Thyroid gland (tissue), 4 donors: ENCODE data around the gene OR5AC2. TPM values are rescaled to one million over a fixed set of nuclear protein-coding genes. Genes with fewer than 3 reads are reported as not detected.
A peak's percentile ranks its signal among the peaks of the same experiment; 100 is the strongest.

Experiments used
- DNase-seq, 2 donors: peaks; one replicate each; pipeline ENCODE4 v3.0.0-alpha.2; 2019
- H3K27ac ChIP-seq, 3 donors: fragments of 200-600 bp; sonication (generic); 1 replicate in 2 of 3; 2 replicates in 1 of 3; pipeline ENCODE4 v1.5.1; 2016 to 2019; ENCODE audit warnings: mild to moderate bottlenecking in 1 of 3, moderate library complexity in 1 of 3
- H3K27me3 ChIP-seq: fragments of 200-600 bp; sonication (generic); one replicate; pipeline ENCODE4 v1.5.1; 2019
- H3K36me3 ChIP-seq, 2 donors: fragments of 200-600 bp; sonication (generic); one replicate each; pipeline ENCODE4 v1.5.1; 2016 to 2019
- H3K4me1 ChIP-seq, 2 donors: fragments of 200-600 bp; sonication (generic); one replicate each; pipeline ENCODE4 v1.5.1; 2017 to 2019
- H3K4me3 ChIP-seq, 3 donors: fragments of 200-600 bp; sonication (generic); replicated peaks in 1 of 3; 1 replicate in 2 of 3; 2 replicates in 1 of 3; pipeline ENCODE4 v1.5.1; 2016; ENCODE audit warnings: mild to moderate bottlenecking in 1 of 3
- H3K9me3 ChIP-seq: fragments of 200-600 bp; sonication (generic); one replicate; pipeline ENCODE4 v1.5.1; 2017
- CTCF ChIP-seq, 6 experiments: fragments of 200-600 bp in 3 of 6; fragments of 450-650 bp in 3 of 6; sonication (generic) in 3 of 6; IDR thresholded peaks; one replicate each; pipeline ENCODE4 v1.5.1; 2016 to 2019; ENCODE audit warnings: antibody characterized with exemption in 6 of 6, mild to moderate bottlenecking in 2 of 6, inconsistent platforms in 1 of 6, moderate library complexity in 1 of 6
- POLR2A ChIP-seq, 2 donors: fragments of 450-650 bp; IDR thresholded peaks; one replicate each; pipeline ENCODE4 v1.6.1; 2017; ENCODE audit warnings: antibody characterized with exemption in 2 of 2, mild to moderate bottlenecking in 2 of 2, moderate library complexity in 1 of 2
- WGBS, 2 donors: methylation state at CpG; one replicate each; pipeline ENCODE4 v1.1.5; 2017; 5-methylcytosine and 5-hydroxymethylcytosine counted together
- intact Hi-C: fragments of 100-400 bp; cut with DNase I; formaldehyde crosslinking; loops from one replicate; pipeline ENCODE4 v1.15.1; 2023
- total RNA-seq, 4 donors: library from RNA; depleted of rRNA; stranded (reverse); fragments of >200 nt; gene quantifications; one replicate each; pipeline ENCODE4 v1.2.3, GENCODE V29; 2016

The OR5AC2 gene
- total RNA-seq, 4 donors from 2014 or later = not detected

DNA sequence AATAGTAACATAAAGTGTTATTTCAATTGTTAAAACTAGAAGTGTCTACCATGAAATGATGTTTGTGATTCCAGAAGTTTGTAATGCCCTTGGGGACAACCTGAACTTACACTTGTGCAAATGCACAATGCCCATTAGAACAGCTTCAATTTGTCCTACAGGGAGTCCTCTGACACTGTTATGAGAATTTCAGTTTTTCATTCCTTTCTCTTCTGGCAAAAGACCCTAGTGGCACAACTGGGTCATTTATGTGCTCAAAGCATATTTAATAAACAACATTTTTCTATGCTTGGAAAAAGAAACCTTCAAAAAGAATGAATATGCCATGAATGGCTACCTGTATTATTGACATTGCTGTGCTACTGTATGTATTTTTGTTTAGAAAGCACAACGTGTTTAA lies 43.4 kb downstream of the OR5AC2 start, which contains the start of gene OR5H1:
Gene OR5H1 (plus strand): TSS at position 301 of the 400 bp plus-strand sequence. CDS start 1,977 bp downstream, outside the sequence.
- H3K36me3 ChIP-seq = no peaks in the 10 kb centered on the region
- TF ChIP-seq CTCF (IDR thresholded peaks at IDR 0.05) (no peak), POLR2A (IDR thresholded peaks at IDR 0.05) (no peak)
- H3K9me3 ChIP-seq = no peaks in the 10 kb centered on the region
- no peak within 1 kb of the TSS for H3K27ac ChIP-seq
- no peak within 1 kb of the TSS for H3K4me3 ChIP-seq
- 78 to 84% methylated on average over 1 of the region's 1 CpG for WGBS, 2 donors
- intact Hi-C loops = no loop called here
- no peaks in the 10 kb centered on the region for H3K4me1 ChIP-seq
- H3K27me3 ChIP-seq = no peaks in the 10 kb centered on the region
- DNase-seq = no peak

DNA sequence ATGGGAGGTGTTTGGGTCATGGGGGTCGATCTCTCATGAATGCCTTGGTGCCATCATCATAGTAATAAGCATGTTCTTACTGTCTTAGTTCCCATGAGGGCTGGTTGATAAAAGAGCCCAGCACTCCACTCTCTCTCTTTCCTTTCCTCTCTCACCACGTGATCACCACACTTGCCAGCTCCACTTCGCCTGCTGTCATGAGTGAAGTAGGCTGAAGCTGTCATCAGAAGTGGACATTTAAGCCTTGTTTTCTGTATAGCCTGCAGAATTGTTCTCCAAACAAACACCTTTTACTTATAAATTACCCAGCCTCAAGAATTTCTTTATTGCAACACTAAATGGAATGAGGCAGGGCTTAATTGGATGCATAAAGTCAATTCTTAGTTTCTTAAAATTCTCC lies 49.7 kb downstream of the OR5AC2 start:
- no peaks in the 10 kb centered on the region for H3K4me1 ChIP-seq
- peak; percentile 17 to 23 for DNase-seq
- 51 to 56% methylated on average over 3 of the region's 3 CpGs for WGBS, 2 donors

More for the DNA sequence above, 49.7 kb downstream of the OR5AC2 start:
- Histone ChIP-seq H3K27ac (no peak overlapping the region), H3K36me3 (no peaks in the 10 kb centered on the region), H3K4me3 (no peak overlapping the region), H3K27me3 (no peaks in the 10 kb centered on the region), H3K9me3 (no peaks in the 10 kb centered on the region)
- intact Hi-C loops = no loop called here
- TF ChIP-seq CTCF (IDR thresholded peaks at IDR 0.05) (no peak), POLR2A (IDR thresholded peaks at IDR 0.05) (no peak)

Other genes with a start within 250 kb of the OR5AC2 start
- gene RIOX2, start 114.7 kb upstream of the OR5AC2 start, total RNA-seq = 100 to 1,000 TPM in 2 of 4 donors, 10 to 100 TPM in 2; 61.6 to 109 (median 89.9) TPM
- gene GABRR3, start 51.9 kb upstream of the OR5AC2 start, total RNA-seq = under 1 TPM in 1 of 4 donors, not detected in 3; under 0.01 TPM
- not detected for gene OR5H1, start 43.5 kb downstream of the OR5AC2 start, total RNA-seq
- gene OR5H14, start 60.3 kb downstream of the OR5AC2 start, total RNA-seq = not detected
- gene OR5H15, start 79.5 kb downstream of the OR5AC2 start, total RNA-seq = not detected
- not detected for gene OR5H6, start 177.1 kb downstream of the OR5AC2 start, total RNA-seq
- gene OR5H2, start 195.3 kb downstream of the OR5AC2 start, total RNA-seq = not detected